ENCODE data around the gene CFAP99. TPM values are rescaled to one million over a fixed set of nuclear protein-coding genes. Genes with fewer than 3 reads are reported as not detected.

CFAP99 gene
- total and polyA plus RNA-seq, 2 of the 4 experiments (the other 2 are of a cell fraction): not detected

- ChIA-PET CTCF (interaction anchor here (1.4 kb wide), 1 partner anchor 11 kb away, joined by 3 read pairs; no protein-coding TSS in a partner anchor), POLR2A (ENCODE audit: unreplicated experiment) (no interaction called here)
- Histone ChIP-seq H3K36me3 (ENCODE audit: control insufficient read depth, insufficient read depth, low read length) (no peaks in the 10 kb centered on the region), H3K79me1 (ENCODE audit: low read depth in 1 of 2, low read length in 2 of 2) (no peaks in the 10 kb centered on the region), H3K4me2 (ENCODE audit: low read depth, low read length) (peak overlapping the region; percentile 47; the same call in 1 of the 2 replicates), H3K4me1 (ENCODE audit: control insufficient read depth, insufficient read depth, low read length) (no peaks in the 10 kb centered on the region; the same call in 1 of the 2 replicates), H3K4me3 (ENCODE audit: insufficient read depth, low read depth, low read length) (no peak overlapping the region), H3K56ac (ENCODE audit: extremely low read depth, insufficient read depth, low read length) (no peak overlapping the region), H2BK120ac (ENCODE audit: low read depth, low read length) (no peak overlapping the region), H3K4ac (ENCODE audit: low read depth, low read length) (no peak overlapping the region), H2BK5ac (ENCODE audit: low read depth, low read length, poor library complexity, severe bottlenecking) (no peak overlapping the region), H3K9me1 (ENCODE audit: insufficient read depth, low read length) (no peaks in the 10 kb centered on the region), H3K9ac (ENCODE audit: low read depth, low read length) (no peak overlapping the region), H4K20me1 (ENCODE audit: insufficient read depth, low read length) (no peaks in the 10 kb centered on the region), H4K5ac (ENCODE audit: low read depth, low read length) (no peak overlapping the region), H3K23ac (ENCODE audit: low read depth, low read length) (no peak overlapping the region), H4K8ac (ENCODE audit: low read depth in 2 of 2, low read length in 2 of 2) (no peak overlapping the region), H3K27ac (ENCODE audit: insufficient read depth, low read length) (no peak overlapping the region), H3K18ac (ENCODE audit: low read depth, low read length) (no peak overlapping the region), H2AK5ac (ENCODE audit: low read depth, low read length) (no peak overlapping the region), H2BK15ac (ENCODE audit: low read depth, low read length) (no peak overlapping the region), H3K27me3 (ENCODE audit: control insufficient read depth, insufficient read depth, low read length) (peaks cover 20% of the 10 kb centered on the region), H3K9me3 (ENCODE audit: control insufficient read depth, insufficient read depth, low read length) (no peaks in the 10 kb centered on the region), H3K14ac (replicated peaks; ENCODE audit: low read depth, low read length) (no peak overlapping the region), H2AK9ac (replicated peaks; ENCODE audit: low read depth, low read length, poor library complexity) (no peak overlapping the region), H4K91ac (ENCODE audit: insufficient read depth, low read depth, low read length) (no peak overlapping the region), H2AFZ (replicated peaks; ENCODE audit: low read length, poor library complexity) (peak overlapping the region; percentile 87), H2BK20ac (ENCODE audit: low read depth, low read length) (no peak overlapping the region)
- in situ Hi-C loops (cut with MboI; ENCODE audit: low sequenced_read_pairs): no loop called here
- 44% methylated on average over 6 of the region's 27 CpGs; no CpG with 5 or more reads in 1 of the 2 experiments for WGBS, 2 experiments (ENCODE audit: extremely low coverage in 2 of 2, insufficient read length in 1 of 2)
- dilution Hi-C loops (cut with HindIII; ENCODE audit: low sequenced_read_pairs, unreplicated experiment): no loop called here
- peak; percentile 79 for ATAC-seq (ENCODE audit: low read depth)
- no TSS peak for BruUV-seq (replicated peaks)
- no peak for TF ChIP-seq FOS (IDR thresholded peaks at IDR 0.05; ENCODE audit: low read depth, low read length)
- no peak for TF ChIP-seq POLR2A (IDR thresholded peaks at IDR 0.05; ENCODE audit: low read depth, low read length)
- TF ChIP-seq RAD21 (IDR thresholded peaks at IDR 0.05; ENCODE audit: low read length): no peak
- TF ChIP-seq RFX5 (IDR thresholded peaks at IDR 0.05; ENCODE audit: low read depth, low read length): no peak
- DNase-seq: no peak
- intact Hi-C loops (cut with micrococcal nuclease): no loop called here
Observed at GRCh38 chr4:2402048-2402842, 16.5 kb upstream of the CFAP99 start.

Measured in IMR-90 (cell line).